ENCODE measurements around the gene SLC25A26.

The SLC25A26 gene

DNA sequence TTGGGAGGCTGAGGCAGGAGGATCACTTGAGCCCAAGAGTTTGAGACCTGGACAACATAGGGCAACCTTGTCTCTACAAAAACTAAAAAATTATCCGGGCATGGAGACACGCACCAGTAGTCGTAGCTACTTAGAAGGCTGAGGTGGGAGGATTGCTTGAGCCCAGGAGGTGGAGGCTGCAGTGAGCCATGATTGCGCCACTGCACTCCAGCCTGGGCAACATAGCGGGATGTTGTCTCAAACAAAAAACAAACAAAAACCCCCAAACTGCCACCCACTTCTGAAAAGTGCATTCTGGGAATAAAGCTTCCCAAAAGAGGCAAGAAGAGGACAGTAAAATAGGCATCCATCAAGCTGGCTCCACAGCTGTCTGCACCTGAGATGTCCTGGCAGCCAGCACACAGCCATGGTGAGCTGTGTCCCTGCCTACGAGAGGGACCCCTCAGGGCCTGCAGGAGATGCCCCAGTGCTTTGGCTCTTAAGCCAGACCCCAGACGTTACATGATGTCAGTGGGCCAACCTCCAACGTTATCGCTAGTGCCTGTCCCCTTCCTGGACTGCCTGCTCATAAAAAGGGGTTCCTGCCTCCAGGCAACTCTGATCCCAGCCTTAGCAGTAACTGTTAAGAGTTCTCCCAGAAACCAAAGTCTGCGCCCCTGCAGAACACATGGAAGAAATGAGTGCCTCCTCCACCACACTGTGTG is 178.9 kb downstream of the SLC25A26 start:
- no peak for DNase-seq

GRCh38 chr3:66400411-66401156 is 179.8 kb downstream of the SLC25A26 start:
- DNase-seq: no peak

- DNase-seq: no peak
These were observed 180.4 kb downstream of the SLC25A26 start for GRCh38 chr3:66401157-66401550.

GRCh38 chr3:66401675-66402491 is 181.1 kb downstream of the SLC25A26 start:
- DNase-seq: no peak

DNA sequence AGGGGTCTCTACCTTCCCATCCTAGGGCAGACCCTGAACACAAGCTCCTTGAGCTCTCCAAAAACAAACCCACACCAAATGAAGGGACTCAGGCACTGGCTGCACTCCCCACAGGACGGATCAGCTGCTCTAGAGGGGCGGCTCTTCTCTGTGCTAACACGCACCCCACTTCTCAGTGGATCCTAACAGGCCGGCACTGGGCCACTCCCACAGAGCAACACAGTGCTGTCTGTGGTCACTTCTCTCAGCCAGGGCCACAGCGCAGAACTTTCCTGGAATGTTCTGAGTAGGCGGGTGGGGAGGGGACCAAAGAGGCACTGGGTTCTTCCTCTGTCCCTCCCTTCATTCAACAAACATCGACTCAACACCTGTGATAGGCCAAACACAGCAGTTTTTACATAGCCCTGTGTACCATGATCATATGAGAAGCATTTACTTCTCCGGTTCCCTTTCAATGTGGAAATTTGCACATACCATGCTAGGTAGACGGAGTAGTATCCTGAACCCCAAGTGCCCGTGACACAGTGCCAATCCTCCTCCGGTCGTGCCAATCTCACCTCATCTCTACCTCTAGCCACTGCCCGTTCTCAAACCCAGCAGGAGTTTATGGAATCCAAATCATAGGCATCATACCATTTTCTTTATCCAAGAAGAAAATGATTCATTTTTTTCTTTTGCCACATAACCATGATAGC is 181.9 kb downstream of the SLC25A26 start:
- no peak for DNase-seq

GRCh38 chr3:66403323-66403990 is 182.7 kb downstream of the SLC25A26 start:
- DNase-seq: no peak

- no peak for DNase-seq
These were observed 183.4 kb downstream of the SLC25A26 start for GRCh38 chr3:66404197-66404596.

DNA sequence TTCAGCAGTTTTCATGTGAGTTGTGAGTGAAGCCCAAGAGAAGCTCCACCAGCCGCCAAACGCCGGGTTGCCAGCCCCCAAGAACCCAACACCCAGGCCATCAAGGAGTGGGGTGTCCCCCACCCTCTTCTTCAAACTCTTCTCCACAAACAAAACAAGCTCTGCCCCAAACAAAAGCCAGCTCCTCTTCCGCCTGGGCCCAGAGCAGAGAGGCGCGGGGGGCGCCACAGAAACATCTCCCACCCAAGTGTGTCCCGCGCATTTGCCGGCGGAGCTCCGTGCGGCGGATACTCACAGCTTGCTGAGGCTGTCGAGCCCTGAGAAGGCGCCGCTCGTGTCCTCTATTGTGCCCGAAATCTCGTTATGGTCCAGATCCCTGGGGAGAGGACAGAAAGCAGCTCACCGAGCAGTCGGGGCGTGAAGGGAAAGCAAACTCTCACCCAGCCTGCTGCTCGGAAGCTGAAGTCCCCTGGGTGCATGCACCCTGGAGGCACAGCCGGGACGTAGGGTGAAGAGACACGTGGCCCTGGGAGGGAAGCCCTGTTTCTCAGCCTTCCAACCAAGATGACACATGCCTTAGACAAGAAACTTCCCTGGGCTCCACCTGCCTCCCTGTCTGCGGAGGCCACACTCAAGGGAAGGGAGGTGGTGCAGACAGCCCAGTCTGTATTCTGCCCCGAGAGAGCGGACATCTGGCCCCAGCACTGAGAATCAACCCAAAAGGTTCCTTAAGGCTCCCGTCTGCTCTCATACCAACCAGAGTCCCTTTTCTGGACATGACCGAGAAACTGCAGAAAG is 184.3 kb downstream of the SLC25A26 start:
- no peak for DNase-seq

GRCh38 chr3:66405701-66406091 is 184.9 kb downstream of the SLC25A26 start:
- DNase-seq: no peak

DNA sequence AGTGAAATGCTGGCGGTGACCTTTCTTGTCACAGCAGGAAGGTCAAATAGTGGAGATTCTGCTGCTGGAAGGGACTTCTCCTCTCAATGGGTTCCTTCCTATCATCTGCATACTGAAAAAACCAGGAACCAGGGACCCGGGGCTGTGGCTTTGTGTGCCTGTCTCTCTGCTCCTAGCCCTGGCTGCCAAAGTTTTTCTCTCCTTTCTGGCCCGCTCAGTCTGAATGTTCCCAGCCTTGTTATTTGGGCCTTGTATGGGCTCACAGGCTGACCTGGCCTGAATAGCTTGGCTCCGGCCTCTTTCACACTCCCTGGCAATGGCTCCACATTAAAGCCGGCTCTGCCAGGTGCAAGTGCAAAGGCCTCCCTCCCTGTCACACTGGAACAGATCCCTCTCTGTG is 185.4 kb downstream of the SLC25A26 start:
- DNase-seq: no peak

DNA sequence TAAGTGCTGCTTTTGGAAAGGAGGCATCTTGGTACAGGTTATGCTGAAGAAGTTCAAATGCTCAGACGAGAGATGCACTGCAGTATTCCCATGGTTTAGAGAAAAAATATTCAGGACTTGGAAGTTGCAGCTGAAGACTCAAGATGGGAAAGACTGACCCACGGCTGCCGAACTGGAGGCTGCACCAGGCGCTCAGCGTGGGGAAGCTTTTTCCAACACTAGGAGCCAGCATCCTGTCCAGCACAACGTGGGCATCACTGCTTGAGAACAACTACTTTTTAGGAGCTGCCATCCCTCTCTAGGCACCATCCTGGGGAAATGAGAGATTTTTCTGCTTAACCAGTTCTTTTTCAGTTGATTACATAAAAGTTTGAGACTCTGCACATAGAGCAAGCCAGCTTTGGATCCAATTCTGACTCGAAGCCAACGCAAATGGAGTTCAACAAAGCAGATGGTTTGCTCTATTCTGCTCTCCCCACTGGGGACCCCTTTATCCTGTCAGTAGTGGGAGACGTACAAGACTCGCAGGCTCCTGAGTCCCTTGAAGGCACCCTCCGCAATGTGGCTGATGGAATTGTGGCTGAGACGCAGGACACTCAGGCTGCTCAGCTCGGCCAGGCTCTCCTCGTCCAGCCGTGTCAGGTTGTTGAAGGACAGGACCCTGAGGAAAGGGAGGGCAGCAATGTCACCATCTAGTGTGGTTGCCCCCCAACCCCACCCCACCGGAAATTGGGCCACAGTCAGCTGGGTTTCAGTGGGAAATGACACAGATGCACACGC is 186.2 kb downstream of the SLC25A26 start:
- DNase-seq: no peak

- DNase-seq: peak; percentile 71
These were observed 186.9 kb downstream of the SLC25A26 start for GRCh38 chr3:66407611-66408218.

DNA sequence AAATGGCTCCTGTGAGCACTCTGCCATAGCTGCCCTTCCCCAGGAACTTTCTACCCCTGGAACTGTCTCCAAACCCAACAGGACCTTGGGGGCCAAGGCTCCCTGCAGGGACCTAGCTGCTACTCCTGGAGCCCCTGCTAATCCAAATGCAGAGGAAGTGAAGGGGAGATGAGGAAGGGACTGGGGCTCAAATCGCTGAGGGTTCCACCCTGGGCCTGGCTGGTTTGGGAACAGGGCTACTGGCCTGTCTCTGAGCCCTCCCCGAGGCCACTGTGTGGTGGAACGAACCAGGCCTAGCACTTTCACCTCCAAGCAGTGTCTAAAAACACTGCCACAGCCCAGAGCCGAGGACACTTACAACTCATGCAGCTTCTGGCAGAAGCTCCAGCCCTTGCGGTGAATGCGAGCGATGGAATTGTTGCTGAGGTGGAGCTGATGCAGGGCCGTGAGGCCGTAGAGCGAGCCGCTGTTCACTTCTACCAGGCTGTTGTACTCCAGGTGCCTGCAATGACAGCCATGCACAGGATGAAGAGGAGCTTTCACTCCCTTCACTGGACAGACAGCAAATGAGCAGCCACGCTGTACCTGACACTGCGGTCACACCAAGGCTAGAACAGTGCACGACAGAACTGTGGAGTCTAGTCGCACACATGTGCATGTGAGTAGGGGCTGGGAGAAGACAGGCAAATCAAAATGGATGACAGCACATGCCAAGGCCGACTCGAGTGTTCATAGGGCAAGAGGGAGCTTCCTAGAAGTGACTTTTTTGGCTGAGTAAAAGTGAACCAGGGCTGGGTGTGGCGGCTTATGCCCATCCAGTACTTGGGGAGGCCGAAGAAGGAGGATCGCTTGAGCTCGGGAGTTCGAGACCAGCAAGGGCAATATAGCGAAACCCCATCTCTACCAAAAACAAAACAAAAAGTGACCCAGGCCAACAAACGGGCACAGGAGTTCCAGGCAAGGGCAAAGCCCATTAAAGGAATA is 189.3 kb downstream of the SLC25A26 start:
- no peak for DNase-seq

GRCh38 chr3:66410976-66411375 is 190.2 kb downstream of the SLC25A26 start:
- no peak for DNase-seq

DNA sequence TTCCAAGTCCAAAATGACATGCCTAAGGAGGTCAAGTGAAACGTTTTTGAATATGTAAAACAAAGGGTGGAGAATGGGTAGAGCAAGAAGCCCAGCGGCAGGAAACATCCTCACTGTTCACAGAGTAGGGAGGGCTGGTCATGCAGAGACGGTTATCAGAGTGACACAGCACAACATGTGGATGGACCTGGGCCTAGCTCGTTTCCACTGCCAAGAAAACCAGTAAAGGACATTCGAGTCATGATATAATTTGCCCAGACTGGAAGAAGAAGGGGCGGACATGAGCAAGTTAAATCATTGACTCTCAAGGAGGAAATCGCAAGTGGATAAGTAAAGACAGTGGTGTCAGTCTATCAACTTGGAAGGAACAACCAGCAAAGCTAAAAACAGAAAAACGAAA is 190.7 kb downstream of the SLC25A26 start:
- no peak for DNase-seq

- no peak for DNase-seq
These were observed 191.4 kb downstream of the SLC25A26 start for GRCh38 chr3:66411961-66412887.

DNA sequence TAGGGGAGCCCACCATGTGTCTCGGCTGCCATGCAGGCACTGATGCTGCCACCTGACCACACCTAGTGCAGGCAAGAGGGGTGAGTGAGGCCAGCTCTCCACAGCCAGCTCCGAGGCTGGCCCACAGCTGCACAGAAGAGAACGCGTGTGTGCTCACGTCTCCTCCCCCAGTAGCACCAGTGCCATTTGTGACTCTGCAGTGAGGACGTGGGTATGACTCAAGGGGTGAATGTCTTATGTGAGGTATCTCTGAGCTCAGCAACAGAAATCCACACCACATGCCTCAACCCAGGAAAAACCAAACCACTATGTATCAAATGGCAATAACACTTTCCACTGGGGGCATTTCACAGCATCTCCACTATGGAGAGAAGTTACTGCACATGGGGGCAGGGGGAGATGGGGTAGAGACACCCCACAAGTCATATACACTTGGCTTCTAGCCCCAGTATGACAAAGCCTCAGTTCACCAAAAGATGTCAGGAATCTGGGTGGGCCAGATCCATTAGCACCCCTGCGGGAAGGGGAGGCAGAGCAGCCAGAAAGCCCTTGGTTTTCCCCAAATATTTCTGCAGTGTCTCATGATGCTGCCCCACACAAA is 192.4 kb downstream of the SLC25A26 start:
- peak; percentile 31 for DNase-seq
